ENCODE results near the gene LRP3.

LRP3 gene

DNA sequence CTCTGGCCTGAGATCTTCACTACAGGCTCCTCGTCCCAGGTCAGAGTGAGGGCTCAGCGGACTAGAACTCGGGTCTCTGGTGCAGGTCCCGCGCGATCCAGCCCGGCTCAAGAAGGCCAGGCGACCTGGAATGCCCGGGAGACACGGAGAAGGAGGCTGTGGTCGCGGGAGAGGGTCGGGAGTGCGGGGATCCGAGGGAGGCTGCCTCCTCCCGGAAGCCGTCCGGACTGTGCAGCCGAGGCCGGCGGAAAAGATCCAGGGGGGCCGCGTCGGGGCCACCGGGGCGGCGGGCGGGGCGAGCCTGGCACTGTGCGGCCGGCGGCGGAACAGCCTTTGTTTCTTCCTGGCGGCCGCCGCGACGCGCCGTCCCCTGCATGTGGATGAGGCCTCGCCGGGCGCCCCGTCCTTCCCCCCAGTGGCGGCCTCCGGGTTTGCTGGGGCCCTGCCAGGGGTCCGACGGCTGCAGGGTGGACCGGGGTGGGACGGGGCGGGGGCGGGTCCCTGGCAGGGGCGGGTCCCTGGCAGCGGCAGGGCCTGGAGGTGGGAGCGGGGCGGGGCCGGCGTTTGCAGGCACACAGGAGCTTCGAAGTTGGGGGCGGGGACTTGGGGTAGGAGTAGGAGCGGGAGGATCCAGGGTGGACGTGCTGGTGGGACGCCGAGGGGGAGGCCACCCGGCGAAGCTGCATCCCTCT is 32.6 kb downstream of the LRP3 start:
- ATAC-seq (replicated peaks) = peak; percentile 42 to 57
- Mint-ChIP-seq H3K27ac (no peak overlapping the region), H3K27me3 (peaks cover 64 to 76% of the 10 kb centered on the region in 2 donors)

DNA sequence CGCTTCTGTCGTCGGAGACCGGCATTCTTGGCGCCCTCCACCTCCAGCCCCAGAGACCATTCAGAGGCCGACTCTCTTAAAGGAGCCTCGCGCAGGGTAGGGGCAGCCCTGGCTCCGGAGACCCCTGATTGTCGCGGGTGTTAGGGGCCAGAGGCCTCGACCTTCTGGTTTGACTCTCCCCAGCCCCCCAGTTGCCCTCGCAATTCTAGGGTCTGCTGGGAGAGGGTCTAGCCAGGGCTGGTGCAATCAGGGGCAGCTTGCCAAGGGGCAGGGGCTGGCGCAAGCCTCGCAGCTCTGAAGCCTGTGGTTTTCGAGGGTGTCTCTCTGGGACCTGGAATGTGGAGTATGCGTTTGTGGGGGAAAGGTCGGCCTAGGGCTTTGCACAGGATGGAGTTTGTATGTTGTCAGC is 33.1 kb downstream of the LRP3 start:
- H3K27ac Mint-ChIP-seq = no peak overlapping the region
- peaks cover 14 to 16% of the 10 kb centered on the region in 2 donors for H3K9me3 Mint-ChIP-seq
- peaks cover 64 to 71% of the 10 kb centered on the region in 2 donors for H3K27me3 Mint-ChIP-seq

More for the DNA sequence above, 32.6 kb downstream of the LRP3 start:
- no peak for DNase-seq
- Mint-ChIP-seq H3K4me3 (peak overlapping the region; percentile 73 to 77), H3K9me3 (peaks cover 14 to 16% of the 10 kb centered on the region in 2 donors), H3K4me1 (peaks cover 8 to 18% of the 10 kb centered on the region in 2 donors), H3K36me3 (peaks cover 2 to 20% of the 10 kb centered on the region in 2 donors)

DNA sequence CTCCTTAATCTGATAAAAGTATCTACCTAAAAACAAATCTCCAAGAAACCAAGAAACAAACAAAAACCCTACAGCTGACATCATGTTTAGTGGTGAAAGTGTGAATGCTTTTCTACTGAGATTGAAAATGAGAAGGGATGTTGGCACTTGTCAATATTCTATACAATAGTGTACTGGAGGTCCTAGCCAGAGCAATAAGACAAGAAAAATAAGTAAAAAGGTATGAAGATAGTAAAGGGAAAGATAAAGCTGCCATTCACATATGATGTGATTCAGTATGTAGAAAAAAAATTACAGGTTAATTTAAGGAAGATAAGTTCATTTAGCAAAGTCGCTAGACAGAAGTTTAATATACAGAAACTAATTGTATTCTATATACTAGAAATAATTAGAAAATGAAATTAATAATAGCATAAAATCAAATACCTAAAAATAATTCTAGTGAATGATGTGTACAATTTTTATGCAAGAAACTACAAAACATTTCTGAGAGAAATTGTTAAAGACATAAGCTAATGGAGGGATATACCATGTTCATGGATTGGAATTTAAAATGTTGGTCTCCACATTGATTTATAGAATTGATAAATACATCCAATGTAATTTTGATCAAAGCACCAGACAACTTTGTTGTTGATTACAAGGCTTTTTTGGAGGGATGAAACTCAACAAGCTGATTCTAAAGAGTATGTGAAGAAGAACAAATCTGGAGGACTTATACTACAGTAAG is 33.9 kb downstream of the LRP3 start:
- ATAC-seq (replicated peaks) (no peak), DNase-seq (no peak)
- peaks cover 14 to 16% of the 10 kb centered on the region in 2 donors for H3K9me3 Mint-ChIP-seq
- peaks cover 8 to 18% of the 10 kb centered on the region in 2 donors for H3K4me1 Mint-ChIP-seq
- H3K36me3 Mint-ChIP-seq = peaks cover 2 to 20% of the 10 kb centered on the region in 2 donors
- H3K27ac Mint-ChIP-seq = no peak overlapping the region
- no peak overlapping the region for H3K4me3 Mint-ChIP-seq
- H3K27me3 Mint-ChIP-seq = peaks cover 58 to 65% of the 10 kb centered on the region in 2 donors

More for the DNA sequence above, 33.1 kb downstream of the LRP3 start:
- ATAC-seq (replicated peaks) (no peak), DNase-seq (no peak)
- Mint-ChIP-seq H3K4me1 (peaks cover 8 to 18% of the 10 kb centered on the region in 2 donors), H3K4me3 (peak overlapping the region; percentile 25 to 40), H3K36me3 (peaks cover 2 to 20% of the 10 kb centered on the region in 2 donors)

DNA sequence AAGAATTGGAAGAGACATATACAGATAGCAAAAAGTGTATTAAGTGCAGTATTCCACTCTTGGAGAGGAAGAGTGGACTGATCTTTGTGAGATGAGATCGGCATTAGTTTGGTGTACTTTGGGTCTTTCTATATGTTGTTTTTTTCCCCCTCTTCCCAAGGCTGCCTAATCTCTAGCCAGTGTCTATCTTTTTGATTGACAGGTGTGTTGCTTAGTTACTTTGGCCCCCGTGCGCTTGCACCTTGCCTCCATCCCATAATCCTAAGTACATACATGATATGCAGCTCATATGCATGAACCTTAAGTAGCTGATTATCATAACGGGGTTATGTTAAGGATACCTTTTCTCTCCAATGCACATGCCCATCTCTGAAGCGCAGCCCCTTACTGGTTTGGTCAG is 35.8 kb downstream of the LRP3 start:
- H3K27me3 Mint-ChIP-seq = peaks cover 39 to 47% of the 10 kb centered on the region in 2 donors

DNA sequence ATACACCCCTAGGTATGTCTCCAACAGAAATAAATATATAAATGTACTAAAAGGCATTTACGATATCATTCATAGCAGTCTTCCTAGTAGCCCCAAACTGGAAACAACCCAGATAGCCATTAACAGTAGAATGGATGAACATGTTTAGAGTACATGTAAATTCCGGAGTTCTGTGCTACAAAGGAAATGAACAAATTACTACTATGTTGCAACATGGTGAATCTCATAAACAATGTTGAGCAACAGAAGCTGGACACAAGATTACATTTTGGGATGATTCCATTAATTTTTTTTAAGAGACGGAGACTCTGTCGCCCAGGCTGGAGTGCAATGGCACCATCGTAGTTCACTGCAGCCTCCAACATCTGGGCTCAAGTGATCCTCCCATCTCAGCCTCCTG is 37.4 kb downstream of the LRP3 start:
- Mint-ChIP-seq H3K27ac (no peak overlapping the region), H3K36me3 (peaks cover 2 to 17% of the 10 kb centered on the region in 2 donors), H3K4me3 (no peak overlapping the region), H3K27me3 (peaks cover 35 to 41% of the 10 kb centered on the region in 2 donors), H3K4me1 (peaks cover 7 to 12% of the 10 kb centered on the region in 2 donors), H3K9me3 (peaks cover 12 to 16% of the 10 kb centered on the region in 2 donors)
- no peak for DNase-seq
- ATAC-seq (replicated peaks) = no peak

More for the DNA sequence above, 35.8 kb downstream of the LRP3 start:
- Mint-ChIP-seq H3K4me1 (peaks cover 6 to 15% of the 10 kb centered on the region in 2 donors), H3K27ac (no peak overlapping the region), H3K4me3 (no peak overlapping the region), H3K36me3 (peaks cover 2 to 20% of the 10 kb centered on the region in 2 donors), H3K9me3 (peaks cover 14 to 16% of the 10 kb centered on the region in 2 donors)
- DNase-seq (no peak), ATAC-seq (replicated peaks) (no peak)

DNA sequence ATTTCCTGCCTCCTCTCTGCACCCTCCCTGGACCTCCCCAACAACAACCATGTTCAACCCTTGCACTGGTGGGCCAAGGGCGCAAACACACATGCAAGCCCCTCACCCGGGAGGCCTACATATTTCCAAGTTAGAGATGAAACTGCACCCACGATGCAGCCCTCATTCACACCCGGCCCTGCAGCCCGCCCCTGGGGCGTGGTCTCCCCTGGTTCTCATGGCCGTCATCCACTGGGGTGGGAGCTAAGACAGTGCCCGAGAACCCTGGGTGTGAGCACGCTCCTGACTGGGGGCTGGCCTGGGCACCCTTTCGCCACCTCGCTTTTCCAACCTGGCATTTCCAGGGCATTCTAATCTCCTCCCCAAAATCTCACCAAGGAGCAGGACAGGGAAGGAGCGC is 38.5 kb downstream of the LRP3 start:
- Mint-ChIP-seq H3K4me3 (no peak overlapping the region), H3K27ac (no peak overlapping the region)

DNA sequence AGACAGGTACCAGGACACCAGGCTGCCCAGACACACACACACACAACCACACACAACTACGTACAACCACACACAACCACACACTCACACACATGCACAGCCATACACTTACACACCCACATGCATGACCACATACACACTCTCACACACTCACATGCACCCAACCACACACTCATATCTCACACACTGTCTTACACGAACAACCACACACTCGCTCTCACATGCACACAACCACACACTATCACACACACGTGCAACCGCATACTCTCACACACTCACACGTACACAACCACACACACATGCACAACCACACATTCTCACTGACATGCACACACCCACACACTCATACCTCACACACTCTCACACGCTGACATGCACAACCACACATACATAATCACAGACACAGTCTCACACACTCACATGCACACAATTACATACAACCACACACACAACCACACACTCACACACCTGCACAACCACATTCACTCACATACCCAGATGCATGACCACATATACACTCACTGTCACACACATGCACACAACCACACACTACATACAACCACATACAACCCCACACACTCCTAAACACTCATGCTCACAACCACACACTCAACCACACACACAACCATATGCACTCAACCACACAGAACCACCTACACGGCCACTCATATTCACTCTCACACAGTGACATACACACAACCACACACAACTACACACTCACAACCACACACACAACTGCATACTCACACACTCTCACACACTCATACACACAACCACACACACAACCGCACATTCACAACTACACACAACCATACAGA is 39.1 kb downstream of the LRP3 start:
- Mint-ChIP-seq H3K27me3 (peaks cover 24 to 34% of the 10 kb centered on the region in 2 donors), H3K9me3 (peaks cover 5 to 6% of the 10 kb centered on the region in 2 donors), H3K4me3 (no peak overlapping the region), H3K36me3 (peaks cover 2 to 6% of the 10 kb centered on the region in 2 donors), H3K4me1 (peaks cover 6% of the 10 kb centered on the region in 2 donors), H3K27ac (no peak overlapping the region)
- DNase-seq = no peak
- no peak for ATAC-seq (replicated peaks)

More for the DNA sequence above, 38.5 kb downstream of the LRP3 start:
- Mint-ChIP-seq H3K9me3 (peaks cover 9 to 13% of the 10 kb centered on the region in 2 donors), H3K4me1 (peaks cover 6% of the 10 kb centered on the region in 2 donors), H3K27me3 (peaks cover 27 to 36% of the 10 kb centered on the region in 2 donors), H3K36me3 (peaks cover 2 to 11% of the 10 kb centered on the region in 2 donors)
- no peak for DNase-seq
- no peak for ATAC-seq (replicated peaks)

DNA sequence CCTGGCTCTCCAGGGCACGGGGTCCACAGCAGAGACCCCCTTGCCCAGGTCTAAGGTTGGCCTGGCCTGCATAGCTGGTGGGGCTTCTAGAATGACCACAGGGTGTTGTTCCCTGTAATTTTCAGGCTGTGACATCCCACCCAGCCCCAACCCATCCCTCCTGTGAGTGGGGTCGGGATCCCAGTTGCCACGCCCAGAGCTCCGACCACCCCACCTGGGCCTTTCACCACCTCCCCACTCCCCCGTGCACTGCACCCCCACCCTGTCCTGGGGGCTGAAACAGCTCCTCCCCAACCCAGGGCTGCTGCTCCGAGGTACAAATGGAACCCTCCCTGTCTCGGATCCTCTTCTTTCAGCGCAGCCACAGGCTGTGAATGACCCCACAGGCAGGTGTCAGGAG is 40.0 kb downstream of the LRP3 start:
- Mint-ChIP-seq H3K27ac (no peak overlapping the region), H3K27me3 (peaks cover 18 to 26% of the 10 kb centered on the region in 2 donors), H3K4me3 (no peak overlapping the region), H3K9me3 (no peaks in the 10 kb centered on the region), H3K36me3 (no peaks in the 10 kb centered on the region), H3K4me1 (peaks cover 6% of the 10 kb centered on the region in 2 donors)
- no peak for DNase-seq
- ATAC-seq (replicated peaks) = no peak

DNA sequence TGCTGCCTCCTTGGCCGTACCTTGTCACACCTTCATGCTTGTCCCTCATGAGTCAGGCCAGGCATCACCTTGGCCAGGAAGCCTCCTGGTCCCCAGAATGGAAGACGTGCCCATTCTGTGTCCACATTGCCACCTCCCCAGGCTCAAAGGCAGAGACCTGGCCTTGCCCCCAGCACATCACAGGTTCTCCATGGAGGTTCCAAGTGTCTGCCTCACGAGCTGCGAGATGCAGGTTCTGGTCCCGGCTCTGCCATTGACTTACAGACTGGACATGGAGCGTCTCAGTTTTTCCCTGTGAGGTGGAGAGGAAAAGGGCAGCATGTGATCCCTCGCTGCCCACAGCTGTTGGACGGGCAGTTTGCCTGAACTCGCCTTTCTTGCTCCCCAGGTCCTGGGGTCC is 40.6 kb downstream of the LRP3 start:
- Mint-ChIP-seq H3K27ac (no peak overlapping the region), H3K4me1 (peaks cover 6% of the 10 kb centered on the region in 2 donors), H3K4me3 (no peak overlapping the region), H3K9me3 (no peaks in the 10 kb centered on the region), H3K36me3 (no peaks in the 10 kb centered on the region), H3K27me3 (peaks cover 18 to 26% of the 10 kb centered on the region in 2 donors)
- DNase-seq (no peak), ATAC-seq (replicated peaks) (no peak)

DNA sequence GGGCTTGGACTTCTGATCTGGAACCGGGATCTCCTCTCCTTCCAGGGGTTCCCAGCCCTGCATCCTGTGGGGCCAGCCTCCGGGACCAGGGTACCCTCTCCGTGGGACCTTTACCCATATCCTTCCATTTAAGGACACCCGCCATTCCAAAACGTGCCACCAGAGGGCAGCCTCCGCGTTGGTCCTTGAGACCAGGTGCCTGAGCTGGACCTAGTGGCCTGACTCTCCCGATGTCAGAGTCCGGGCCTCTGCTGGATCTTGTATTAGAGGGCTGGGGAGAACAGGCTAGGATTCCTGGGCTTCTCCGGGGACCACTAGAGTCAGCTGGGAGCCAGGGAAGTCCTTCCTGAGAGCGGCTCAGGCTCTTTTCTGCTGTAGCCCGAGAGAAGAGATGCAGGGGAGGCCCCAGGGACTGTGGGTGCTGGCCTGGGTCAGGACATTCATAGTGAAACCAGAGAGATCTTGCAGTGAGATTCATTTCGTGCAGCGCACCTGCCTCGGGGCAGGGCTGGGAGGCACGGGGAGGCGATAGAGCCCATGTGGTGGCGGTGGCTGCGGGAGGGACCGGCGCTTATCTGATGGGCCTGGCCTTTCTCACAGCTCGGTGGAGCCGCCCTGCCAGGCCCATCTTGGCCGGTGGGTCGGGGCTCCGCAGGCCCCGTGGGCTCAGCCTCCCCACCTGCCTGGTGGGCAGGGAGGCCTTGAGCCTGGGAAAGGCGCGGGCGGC is 41.3 kb downstream of the LRP3 start:
- Mint-ChIP-seq H3K9me3 (no peaks in the 10 kb centered on the region), H3K27me3 (peaks cover 17 to 24% of the 10 kb centered on the region in 2 donors), H3K4me3 (no peak overlapping the region)

DNA sequence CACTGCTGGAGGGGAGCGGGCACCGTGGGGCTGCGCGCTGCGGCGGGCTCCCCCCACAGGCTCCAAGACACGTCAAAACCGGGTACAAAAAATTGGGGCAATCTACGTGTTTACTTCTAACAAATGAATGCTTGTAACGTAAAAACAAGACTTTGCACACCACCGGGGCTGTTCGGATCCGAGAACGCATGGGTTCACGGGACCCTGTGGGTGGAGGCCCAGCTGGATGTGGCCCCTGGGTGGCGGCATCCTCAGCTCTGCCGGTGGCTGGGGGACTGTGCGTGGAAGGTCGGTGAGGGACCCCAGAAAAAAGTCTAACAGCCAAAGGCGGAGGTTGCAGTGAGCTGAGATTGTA is 41.8 kb downstream of the LRP3 start:
- Mint-ChIP-seq H3K4me3 (no peak overlapping the region), H3K27ac (no peak overlapping the region)

More for the DNA sequence above, 41.3 kb downstream of the LRP3 start:
- Mint-ChIP-seq H3K4me1 (peaks cover 6% of the 10 kb centered on the region in 2 donors), H3K36me3 (no peaks in the 10 kb centered on the region), H3K27ac (no peak overlapping the region)
- DNase-seq (peak; percentile 62), ATAC-seq (replicated peaks) (peak; percentile 85 to 95)

DNA sequence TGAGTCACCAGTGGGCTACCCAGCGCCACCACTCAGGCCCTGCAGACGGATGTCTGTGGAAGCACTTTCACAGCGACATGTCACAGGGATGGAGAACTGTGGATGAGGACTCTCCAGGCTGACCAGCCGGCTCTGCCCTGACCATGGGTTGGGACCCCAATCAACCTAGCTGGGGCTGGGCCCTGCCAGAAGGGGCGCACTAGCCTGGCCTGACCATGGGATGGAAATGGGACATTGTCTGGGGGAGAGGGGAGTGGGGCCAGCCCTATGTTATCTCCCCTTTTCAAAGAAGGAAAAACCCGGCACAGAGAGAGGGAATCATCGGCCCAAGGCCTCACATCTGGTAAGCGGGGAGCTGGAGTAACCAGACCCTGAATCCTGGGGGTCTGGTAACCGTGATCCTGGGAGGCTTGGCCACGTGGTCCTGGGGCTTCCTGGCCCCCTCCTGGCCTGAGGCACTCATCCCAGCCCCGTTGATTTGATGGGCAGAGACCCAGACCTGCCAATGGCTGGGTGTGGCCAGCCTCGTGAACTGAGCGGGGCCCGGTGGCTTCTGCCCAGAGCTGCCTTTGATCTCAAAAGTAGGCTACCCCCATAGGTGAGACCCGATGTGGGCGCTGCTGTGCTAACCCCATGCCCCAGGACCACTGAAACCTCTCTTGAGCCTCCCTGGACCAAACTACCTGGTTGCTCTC is 42.7 kb downstream of the LRP3 start:
- H3K36me3 Mint-ChIP-seq = no peaks in the 10 kb centered on the region
- no peak for ATAC-seq (replicated peaks)
- DNase-seq = no peak
- no peak overlapping the region for H3K4me3 Mint-ChIP-seq
- no peaks in the 10 kb centered on the region for H3K9me3 Mint-ChIP-seq
- peaks cover 11 to 17% of the 10 kb centered on the region in 2 donors for H3K27me3 Mint-ChIP-seq
- no peak overlapping the region for H3K27ac Mint-ChIP-seq
- peaks cover 6% of the 10 kb centered on the region in 2 donors for H3K4me1 Mint-ChIP-seq

More for the DNA sequence above, 41.8 kb downstream of the LRP3 start:
- ATAC-seq (replicated peaks) = no peak
- peaks cover 6% of the 10 kb centered on the region in 2 donors for H3K4me1 Mint-ChIP-seq
- H3K36me3 Mint-ChIP-seq = no peaks in the 10 kb centered on the region
- no peak for DNase-seq
- peaks cover 12 to 19% of the 10 kb centered on the region in 2 donors for H3K27me3 Mint-ChIP-seq
- H3K9me3 Mint-ChIP-seq = no peaks in the 10 kb centered on the region
